Measurements from ENCODE around the gene RBMS3. TPM values are rescaled to one million over a fixed set of nuclear protein-coding genes. Genes with fewer than 3 reads are reported as not detected.

The RBMS3 gene
- total and polyA plus RNA-seq, 2 donors (not counting 1 experiment from before 2014, with no cell fraction given) = 26.9 to 68.4 TPM

- peaks cover 18% of the 10 kb centered on the region for H3K4me1 ChIP-seq (ENCODE audit: control insufficient read depth, extremely low read depth, insufficient read depth, low read length)
- H3K27me3 ChIP-seq (ENCODE audit: control insufficient read depth, insufficient read depth, low read length) = no peaks in the 10 kb centered on the region
- no peak overlapping the region for H2AFZ ChIP-seq (ENCODE audit: low read length)
- H3K4me3 ChIP-seq (replicated peaks in 1 of 4; ENCODE audit: control extremely low read depth in 1 of 4, insufficient read depth in 1 of 4, low read depth in 3 of 4, low read length in 4 of 4) = no peak overlapping the region
- H3K9ac ChIP-seq (ENCODE audit: insufficient read depth, low read length) = no peak overlapping the region
- DNase-seq (ENCODE audit: low read depth in 2 of 2) = peak; percentile 68 to 86
- no peaks in the 10 kb centered on the region for H4K20me1 ChIP-seq (ENCODE audit: control insufficient read depth, extremely low read depth, insufficient read depth, low read length)
- peak overlapping the region; percentile 32 for H3K27ac ChIP-seq (ENCODE audit: insufficient read depth, low read length)
- no peaks in the 10 kb centered on the region for H3K9me3 ChIP-seq (ENCODE audit: control insufficient read depth, insufficient read depth, low read depth, low read length)
- H3K79me2 ChIP-seq (ENCODE audit: control insufficient read depth, insufficient read depth, low read length) = no peaks in the 10 kb centered on the region
- no peak for TF ChIP-seq CTCF (conservative IDR thresholded peaks at IDR 0.05 in 1 of 2, IDR thresholded peaks at IDR 0.05 in 1 of 2; ENCODE audit: low read depth in 1 of 2, low read length in 2 of 2)
- no peak for TF ChIP-seq EZH2 (IDR thresholded peaks at IDR 0.05; ENCODE audit: low read length, missing control alignments)
- peak overlapping the region; percentile 40 for H3K4me2 ChIP-seq (ENCODE audit: extremely low read depth, insufficient read depth, low read length)
- no peaks in the 10 kb centered on the region for H3K36me3 ChIP-seq (ENCODE audit: control insufficient read depth, insufficient read depth, low read length)
These were observed 483.2 kb downstream of the RBMS3 start for GRCh38 chr3:29764041-29764440.

GRCh38 chr3:29764603-29765254 lies 483.9 kb downstream of the RBMS3 start:
- Histone ChIP-seq H4K20me1 (ENCODE audit: control insufficient read depth, extremely low read depth, insufficient read depth, low read length) (no peaks in the 10 kb centered on the region), H3K27me3 (ENCODE audit: control insufficient read depth, insufficient read depth, low read length) (no peaks in the 10 kb centered on the region), H3K9me3 (ENCODE audit: control insufficient read depth, insufficient read depth, low read depth, low read length) (no peaks in the 10 kb centered on the region), H3K4me3 (replicated peaks in 1 of 4; ENCODE audit: control extremely low read depth in 1 of 4, insufficient read depth in 1 of 4, low read depth in 3 of 4, low read length in 4 of 4) (no peak overlapping the region), H2AFZ (ENCODE audit: low read length) (no peak overlapping the region), H3K27ac (ENCODE audit: insufficient read depth, low read length) (peak overlapping the region; percentile 32), H3K4me2 (ENCODE audit: extremely low read depth, insufficient read depth, low read length) (peak overlapping the region; percentile 40), H3K79me2 (ENCODE audit: control insufficient read depth, insufficient read depth, low read length) (no peaks in the 10 kb centered on the region), H3K4me1 (ENCODE audit: control insufficient read depth, extremely low read depth, insufficient read depth, low read length) (peaks cover 13% of the 10 kb centered on the region), H3K36me3 (ENCODE audit: control insufficient read depth, insufficient read depth, low read length) (no peaks in the 10 kb centered on the region), H3K9ac (ENCODE audit: insufficient read depth, low read length) (no peak overlapping the region)
- peak; percentile 79 to 95 for DNase-seq (ENCODE audit: low read depth in 2 of 2)
- TF ChIP-seq EZH2 (IDR thresholded peaks at IDR 0.05; ENCODE audit: low read length, missing control alignments) = no peak
- TF ChIP-seq CTCF (conservative IDR thresholded peaks at IDR 0.05 in 1 of 2, IDR thresholded peaks at IDR 0.05 in 1 of 2; ENCODE audit: low read depth in 1 of 2, low read length in 2 of 2) = peak; percentile 55 to 80

GRCh38 chr3:29771602-29772001 lies 490.7 kb downstream of the RBMS3 start:
- Histone ChIP-seq H3K4me2 (ENCODE audit: extremely low read depth, insufficient read depth, low read length) (no peak overlapping the region), H3K27ac (ENCODE audit: insufficient read depth, low read length) (no peak overlapping the region), H3K27me3 (ENCODE audit: control insufficient read depth, insufficient read depth, low read length) (no peaks in the 10 kb centered on the region), H4K20me1 (ENCODE audit: control insufficient read depth, extremely low read depth, insufficient read depth, low read length) (no peaks in the 10 kb centered on the region), H3K4me1 (ENCODE audit: control insufficient read depth, extremely low read depth, insufficient read depth, low read length) (no peaks in the 10 kb centered on the region), H2AFZ (ENCODE audit: low read length) (no peak overlapping the region), H3K9me3 (ENCODE audit: control insufficient read depth, insufficient read depth, low read depth, low read length) (no peaks in the 10 kb centered on the region), H3K9ac (ENCODE audit: insufficient read depth, low read length) (no peak overlapping the region), H3K36me3 (ENCODE audit: control insufficient read depth, insufficient read depth, low read length) (no peaks in the 10 kb centered on the region), H3K4me3 (replicated peaks in 1 of 4; ENCODE audit: control extremely low read depth in 1 of 4, insufficient read depth in 1 of 4, low read depth in 3 of 4, low read length in 4 of 4) (no peak overlapping the region), H3K79me2 (ENCODE audit: control insufficient read depth, insufficient read depth, low read length) (no peaks in the 10 kb centered on the region)
- TF ChIP-seq EZH2 (IDR thresholded peaks at IDR 0.05; ENCODE audit: low read length, missing control alignments) = no peak
- TF ChIP-seq CTCF (conservative IDR thresholded peaks at IDR 0.05 in 1 of 2, IDR thresholded peaks at IDR 0.05 in 1 of 2; ENCODE audit: low read depth in 1 of 2, low read length in 2 of 2) = no peak
- no peak for DNase-seq (ENCODE audit: low read depth in 2 of 2)
